ENCODE results near the gene PLOD1. TPM values are rescaled to one million over a fixed set of nuclear protein-coding genes. Genes with fewer than 3 reads are reported as not detected.
"Not testable (repeated sequence)": the region's sequence is repeated elsewhere in the genome, so short reads cannot be mapped to it uniquely, and the experiment has no call there.

Gene PLOD1
- total RNA-seq, 2 experiments from 2014 or later, result 17.6 to 20.8 TPM

DNA sequence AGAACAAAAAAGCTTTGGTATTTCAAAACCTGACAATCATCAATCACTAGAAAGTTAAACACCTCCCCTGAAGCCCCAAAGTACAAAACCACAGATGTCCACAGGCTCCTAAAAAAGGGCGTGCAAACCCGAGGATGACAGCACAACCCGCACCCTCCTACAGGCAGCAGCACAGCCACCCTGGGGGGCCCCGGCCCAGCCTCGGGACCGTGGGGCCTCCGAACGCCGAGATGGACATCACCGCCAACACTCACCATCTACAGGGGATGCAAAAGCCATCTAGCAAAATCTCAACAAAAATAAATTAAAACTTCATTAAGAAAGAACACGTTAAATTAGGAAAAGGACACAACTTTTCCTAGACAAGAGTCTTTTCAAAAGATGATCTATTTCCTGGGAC lies 14.9 kb upstream of the PLOD1 start:
- peaks cover 31% of the 10 kb centered on the region for H3K4me1 Mint-ChIP-seq
- H3K4me3 Mint-ChIP-seq, result no peak overlapping the region
- H3K27me3 Mint-ChIP-seq, result no peaks in the 10 kb centered on the region
- CTCF ChIA-PET, result no interaction called here
- H3K36me3 Mint-ChIP-seq, result peaks cover 24% of the 10 kb centered on the region
- H3K9me3 Mint-ChIP-seq (ENCODE audit: low read depth), result no peaks in the 10 kb centered on the region
- no peak for ATAC-seq
- no peak for DNase-seq
- H3K27ac Mint-ChIP-seq, result no peak overlapping the region

DNA sequence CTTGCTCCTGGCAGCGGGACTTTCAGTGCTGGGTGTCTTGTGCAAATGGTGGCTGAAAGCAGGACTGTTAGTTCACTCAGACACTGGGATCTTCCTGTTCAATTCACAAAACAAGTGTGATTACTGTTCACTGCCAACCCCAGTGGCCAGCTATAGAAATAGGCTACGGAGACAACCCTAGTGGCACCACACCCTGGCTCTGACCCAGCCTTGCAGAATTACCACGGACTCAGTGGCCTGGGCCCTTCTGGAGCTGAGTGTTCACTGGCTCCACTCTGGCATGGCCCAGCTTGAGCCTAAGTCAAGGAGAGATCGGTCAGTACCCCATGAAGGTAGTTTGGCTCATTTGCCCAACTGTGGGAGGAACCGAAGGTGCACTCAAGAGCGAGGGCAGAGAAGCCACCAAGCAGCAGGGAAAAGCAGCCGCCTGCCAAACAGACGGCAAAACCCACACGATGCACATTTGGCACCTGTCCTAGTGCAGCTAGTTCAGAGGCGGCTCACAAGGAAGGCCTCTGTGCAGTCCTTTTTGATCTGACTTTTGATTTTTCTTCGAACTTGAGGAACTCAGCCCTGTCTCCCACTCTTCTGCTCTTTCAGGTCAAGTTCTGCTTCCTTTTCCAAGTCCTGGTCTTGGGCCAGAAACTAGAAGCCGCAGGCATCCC lies 14.1 kb upstream of the PLOD1 start:
- ATAC-seq (no peak), DNase-seq (no peak)
- Mint-ChIP-seq H3K4me1 (peaks cover 37% of the 10 kb centered on the region), H3K4me3 (no peak overlapping the region), H3K36me3 (peaks cover 27% of the 10 kb centered on the region), H3K27ac (no peak overlapping the region), H3K27me3 (no peaks in the 10 kb centered on the region), H3K9me3 (ENCODE audit: low read depth) (no peaks in the 10 kb centered on the region)
- CTCF ChIA-PET, result no interaction called here

DNA sequence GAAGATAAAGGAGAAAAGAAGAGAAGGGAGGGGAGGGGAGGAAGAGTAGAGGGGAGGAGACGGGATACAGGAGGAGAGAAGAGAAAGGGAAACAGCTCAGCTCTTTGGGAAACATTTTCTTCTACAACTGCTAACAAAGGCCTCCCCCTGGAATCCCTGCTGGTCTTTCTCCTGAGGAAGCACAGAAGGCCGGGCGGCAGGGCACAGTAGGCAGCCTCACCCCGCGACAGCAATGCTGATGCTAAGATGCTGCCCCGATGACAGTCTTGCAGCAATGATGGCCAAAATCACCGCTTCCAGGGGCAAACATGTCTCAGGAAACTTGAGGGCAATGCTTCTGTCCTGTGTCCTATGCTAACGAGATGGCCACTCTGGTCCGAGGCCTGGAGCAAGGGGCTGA lies 13.5 kb upstream of the PLOD1 start:
- Mint-ChIP-seq H3K36me3 (peaks cover 27% of the 10 kb centered on the region), H3K27me3 (no peaks in the 10 kb centered on the region), H3K4me1 (peaks cover 37% of the 10 kb centered on the region), H3K4me3 (no peak overlapping the region), H3K9me3 (ENCODE audit: low read depth) (no peaks in the 10 kb centered on the region), H3K27ac (no peak overlapping the region)
- CTCF ChIA-PET, result no interaction called here
- DNase-seq, result no peak
- ATAC-seq, result no peak

DNA sequence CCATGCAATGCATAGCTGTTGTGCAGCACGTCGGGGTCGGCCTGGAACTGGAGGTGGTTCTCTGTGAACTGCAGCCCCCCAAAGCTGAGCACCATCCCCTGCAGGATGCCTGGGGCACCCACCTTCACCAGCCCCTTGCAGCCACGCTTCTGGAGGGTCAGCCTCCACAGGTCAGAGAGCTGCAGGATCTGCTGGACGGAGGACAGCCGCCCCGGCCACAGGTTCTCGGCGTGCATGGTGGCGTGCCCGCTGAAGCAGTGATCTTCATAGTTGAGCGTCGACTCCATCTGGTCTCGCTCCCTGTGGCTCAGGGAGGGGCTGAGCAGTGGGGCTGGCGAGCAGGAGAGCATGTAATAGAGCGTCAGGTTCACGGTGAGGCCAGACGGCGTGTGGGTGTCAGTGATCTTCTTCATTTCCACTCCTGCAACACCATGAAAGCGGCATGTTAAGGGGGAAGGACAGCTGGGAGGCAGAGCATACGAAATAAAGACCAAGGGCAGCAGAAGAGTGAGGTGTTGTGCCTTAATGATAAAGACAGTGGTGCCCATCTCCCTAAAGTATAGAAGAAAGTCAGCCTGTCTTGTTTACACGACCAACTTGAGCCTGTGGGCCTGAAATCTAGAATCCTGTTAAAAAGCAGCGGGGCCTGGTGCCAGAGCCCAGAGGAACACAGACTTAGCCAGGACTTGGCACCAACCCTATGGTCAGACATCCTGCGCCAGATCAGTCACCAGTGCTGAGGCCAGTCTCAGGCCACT lies 11.3 kb upstream of the PLOD1 start:
- no peaks in the 10 kb centered on the region for H3K27me3 Mint-ChIP-seq
- peaks cover 27% of the 10 kb centered on the region for H3K36me3 Mint-ChIP-seq
- ATAC-seq, result no peak
- H3K9me3 Mint-ChIP-seq (ENCODE audit: low read depth), result no peaks in the 10 kb centered on the region
- CTCF ChIA-PET, result no interaction called here
- peaks cover 45% of the 10 kb centered on the region for H3K4me1 Mint-ChIP-seq
- peak overlapping the region; percentile 76 for H3K4me3 Mint-ChIP-seq
- no peak for DNase-seq
- no peak overlapping the region for H3K27ac Mint-ChIP-seq

DNA sequence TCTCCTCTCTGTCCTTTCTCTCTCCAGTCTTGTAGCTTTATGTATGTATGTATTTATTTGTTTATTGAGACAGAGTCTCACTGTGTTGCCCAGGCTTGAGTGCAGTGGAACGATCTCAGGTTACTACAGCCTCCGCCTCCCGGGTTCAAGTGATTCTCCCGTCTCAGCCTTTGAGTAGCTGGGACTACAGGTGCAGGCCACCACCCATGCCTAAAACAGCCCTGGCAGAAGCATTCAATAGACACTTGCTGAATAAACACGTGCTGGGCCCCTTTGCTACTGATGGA lies 10.7 kb upstream of the PLOD1 start:
- Mint-ChIP-seq H3K27me3 (no peaks in the 10 kb centered on the region), H3K9me3 (ENCODE audit: low read depth) (no peaks in the 10 kb centered on the region), H3K27ac (no peak overlapping the region), H3K4me3 (peak overlapping the region; percentile 76), H3K36me3 (peaks cover 27% of the 10 kb centered on the region), H3K4me1 (peaks cover 45% of the 10 kb centered on the region)
- DNase-seq, result no peak
- no peak for ATAC-seq
- CTCF ChIA-PET, result no interaction called here

DNA sequence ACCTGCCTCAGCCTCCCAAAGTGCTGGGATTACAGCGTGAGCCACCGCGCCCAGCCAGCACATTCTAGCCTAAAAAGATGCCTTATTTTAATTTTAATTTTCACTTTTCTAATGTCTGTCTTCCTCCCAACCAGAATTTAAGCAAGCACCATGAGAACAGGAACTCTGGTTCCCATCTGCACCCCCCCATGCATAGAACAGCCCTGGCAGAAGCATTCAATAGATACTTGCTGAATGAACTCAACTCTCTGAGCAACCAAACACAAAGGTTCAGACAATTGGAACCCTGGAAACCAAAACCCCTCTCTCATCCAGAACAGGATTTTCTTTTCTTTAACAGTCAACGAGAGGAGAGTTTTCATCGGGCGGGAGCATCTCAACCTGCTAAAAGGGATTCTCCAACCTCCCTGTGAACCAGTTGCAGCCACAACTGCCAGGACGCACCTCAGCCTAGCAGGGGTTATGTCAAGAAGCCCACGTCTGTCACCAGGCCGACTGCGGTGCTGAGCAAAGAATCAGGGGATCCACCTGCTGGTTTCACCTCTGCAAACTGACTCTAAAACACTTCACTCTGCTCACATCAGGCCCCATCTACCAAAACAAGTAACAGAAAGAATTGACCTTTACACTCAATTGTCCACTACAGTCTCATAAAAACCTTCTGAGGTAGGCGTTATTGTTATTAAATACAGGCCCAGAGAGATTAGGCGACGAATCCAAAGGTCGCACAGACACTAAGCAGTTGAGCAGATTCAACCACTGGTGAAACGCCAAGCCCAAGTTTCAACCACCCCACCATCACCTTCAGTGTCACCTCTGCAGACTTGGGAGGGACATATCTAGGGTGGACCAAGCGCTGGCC lies 10.0 kb upstream of the PLOD1 start:
- Mint-ChIP-seq H3K4me3 (peak overlapping the region; percentile 76), H3K9me3 (ENCODE audit: low read depth) (no peaks in the 10 kb centered on the region), H3K4me1 (peaks cover 41% of the 10 kb centered on the region), H3K27me3 (no peaks in the 10 kb centered on the region), H3K36me3 (peaks cover 23% of the 10 kb centered on the region), H3K27ac (peak overlapping the region; percentile 43)
- CTCF ChIA-PET, result interaction anchor here (1.3 to 1.9 kb wide), 2 partner anchors 17 to 49 kb away, joined by 4 read pairs; no protein-coding TSS in a partner anchor
- no peak for ATAC-seq
- DNase-seq, result no peak

DNA sequence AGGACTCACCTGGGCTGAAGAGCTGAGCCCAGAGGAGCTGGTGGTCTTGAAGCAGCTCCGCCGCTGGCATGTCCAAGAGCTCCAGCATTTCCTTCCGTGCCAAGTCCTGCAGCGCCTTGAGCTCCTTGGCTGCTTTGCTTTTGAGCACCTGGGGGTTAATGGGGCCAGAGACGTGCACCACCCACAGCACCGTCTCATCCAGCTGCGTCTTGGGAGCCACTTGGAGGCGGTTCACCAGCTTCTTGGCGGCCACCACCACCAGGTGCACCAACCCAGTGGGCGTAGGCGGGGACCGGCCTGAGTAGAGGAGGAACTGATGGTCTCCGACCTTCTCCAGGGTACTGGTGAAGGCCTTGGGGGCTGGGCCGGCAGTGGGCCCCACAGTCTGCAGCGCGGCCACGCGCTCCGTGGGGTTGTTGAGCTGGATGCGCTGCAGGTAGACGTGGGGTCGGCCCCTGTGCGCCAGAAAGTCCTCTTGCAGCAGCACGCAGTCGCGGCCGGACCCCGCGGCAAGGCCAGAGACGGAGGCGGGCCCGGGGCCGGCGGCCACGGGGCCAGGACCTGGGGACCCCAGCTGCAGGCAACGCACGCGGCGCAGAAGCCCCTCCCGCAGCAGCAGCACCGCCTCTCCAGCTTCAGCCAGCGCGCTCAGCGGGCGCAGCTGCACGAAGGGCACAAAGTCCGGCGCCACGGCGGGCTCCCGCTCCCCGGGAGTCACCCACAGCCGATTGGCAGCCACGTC lies 9.2 kb upstream of the PLOD1 start:
- CTCF ChIA-PET, result interaction anchor here (1.3 to 1.9 kb wide), 2 partner anchors 18 to 48 kb away, joined by 4 read pairs; no protein-coding TSS in a partner anchor
- ATAC-seq, result peak; percentile 7
- Mint-ChIP-seq H3K27ac (peak overlapping the region; percentile 43), H3K4me3 (peak overlapping the region; percentile 76), H3K36me3 (peaks cover 20% of the 10 kb centered on the region), H3K4me1 (peaks cover 42% of the 10 kb centered on the region)
- not testable (repeated sequence) for H3K9me3 Mint-ChIP-seq (ENCODE audit: low read depth); H3K27me3 Mint-ChIP-seq; DNase-seq

DNA sequence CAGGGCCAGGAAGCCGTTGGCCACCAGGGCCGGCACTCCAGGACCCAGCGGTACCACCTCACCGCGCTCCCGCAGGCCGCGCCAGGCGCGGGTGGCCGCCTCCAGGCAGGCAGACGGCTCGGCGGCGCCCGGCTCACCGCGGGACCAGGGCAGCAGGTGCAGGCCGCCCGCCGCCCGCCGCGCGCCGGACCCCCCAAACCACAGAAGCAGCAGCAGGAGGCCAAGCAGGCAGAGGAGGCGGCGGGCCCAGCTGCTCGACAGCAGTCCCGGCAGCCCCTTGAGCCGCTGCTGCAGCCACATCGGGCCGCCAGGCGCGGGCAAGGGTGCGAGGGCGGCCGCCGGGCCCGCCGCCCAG lies 8.6 kb upstream of the PLOD1 start:
- H3K9me3 Mint-ChIP-seq (ENCODE audit: low read depth), result no peaks in the 10 kb centered on the region
- CTCF ChIA-PET, result interaction anchor here (1.3 to 1.9 kb wide), 2 partner anchors 18 to 47 kb away, joined by 4 read pairs; no protein-coding TSS in a partner anchor
- DNase-seq (no peak), ATAC-seq (peak; percentile 38)
- peak overlapping the region; percentile 76 for H3K4me3 Mint-ChIP-seq
- H3K27me3 Mint-ChIP-seq, result no peaks in the 10 kb centered on the region
- peaks cover 38% of the 10 kb centered on the region for H3K4me1 Mint-ChIP-seq
- no peak overlapping the region for H3K27ac Mint-ChIP-seq
- peaks cover 20% of the 10 kb centered on the region for H3K36me3 Mint-ChIP-seq

DNA sequence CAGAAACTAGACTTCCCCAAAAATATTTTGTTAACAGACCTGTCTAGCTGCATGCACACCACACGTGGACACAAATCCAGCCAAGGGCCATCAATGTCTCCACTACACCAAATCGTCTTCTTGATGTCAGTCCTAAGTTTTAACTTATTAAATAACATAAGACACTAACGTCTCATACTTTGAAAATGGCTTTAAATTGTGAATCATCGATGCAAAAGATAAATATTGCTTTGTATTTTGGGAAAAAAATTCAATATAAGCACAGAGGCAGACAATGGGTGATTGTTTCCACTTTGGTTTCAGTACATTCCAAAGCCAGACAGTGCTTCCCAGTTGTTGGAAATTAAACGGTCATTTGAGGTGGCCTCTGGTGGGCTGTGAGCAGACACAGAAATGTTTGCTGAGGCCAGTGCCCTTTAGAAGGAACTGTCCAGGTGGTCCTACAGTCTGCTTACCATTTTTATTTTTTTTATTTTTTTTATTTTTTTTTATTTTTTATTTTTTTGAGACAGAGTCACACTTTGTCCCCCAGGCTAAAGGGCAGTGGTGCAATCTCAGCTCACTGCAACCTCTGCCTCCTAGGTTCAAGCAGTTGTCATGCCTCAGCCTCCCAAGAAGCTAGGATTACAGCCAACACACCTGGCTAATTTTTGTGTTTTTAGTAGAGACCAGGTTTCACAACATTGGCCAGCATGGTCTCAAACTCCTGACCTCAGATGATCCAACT lies 6.5 kb upstream of the PLOD1 start:
- Mint-ChIP-seq H3K36me3 (peaks cover 14% of the 10 kb centered on the region), H3K9me3 (ENCODE audit: low read depth) (no peaks in the 10 kb centered on the region), H3K4me1 (peaks cover 31% of the 10 kb centered on the region), H3K27ac (no peak overlapping the region), H3K4me3 (no peak overlapping the region), H3K27me3 (no peaks in the 10 kb centered on the region)
- DNase-seq (no peak), ATAC-seq (no peak)
- CTCF ChIA-PET, result no interaction called here

DNA sequence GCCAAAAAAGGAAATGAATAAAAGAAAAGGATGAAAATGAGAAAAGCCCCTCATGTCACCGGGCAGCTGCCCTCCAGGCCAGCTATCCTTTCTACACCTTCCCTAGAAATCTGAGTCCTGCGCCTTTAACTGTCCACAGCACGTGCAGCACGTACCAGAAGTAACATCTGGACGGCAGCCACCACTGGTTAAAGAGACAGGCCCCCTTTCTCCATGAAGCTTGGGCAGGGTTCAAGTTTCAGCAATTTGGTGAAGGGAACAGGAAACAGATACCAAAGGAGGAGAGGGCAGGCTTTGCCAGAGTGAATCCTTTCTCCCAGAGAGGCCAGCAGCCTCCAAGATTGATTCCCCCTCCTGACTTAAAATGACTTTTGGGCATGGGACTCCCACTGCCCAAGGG lies 4.7 kb upstream of the PLOD1 start:
- Mint-ChIP-seq H3K27ac (no peak overlapping the region), H3K9me3 (ENCODE audit: low read depth) (no peaks in the 10 kb centered on the region), H3K4me3 (no peak overlapping the region), H3K36me3 (peaks cover under 1% of the 10 kb centered on the region), H3K4me1 (peaks cover 20% of the 10 kb centered on the region), H3K27me3 (no peaks in the 10 kb centered on the region)
- DNase-seq, result no peak
- CTCF ChIA-PET, result no interaction called here
- ATAC-seq, result no peak

DNA sequence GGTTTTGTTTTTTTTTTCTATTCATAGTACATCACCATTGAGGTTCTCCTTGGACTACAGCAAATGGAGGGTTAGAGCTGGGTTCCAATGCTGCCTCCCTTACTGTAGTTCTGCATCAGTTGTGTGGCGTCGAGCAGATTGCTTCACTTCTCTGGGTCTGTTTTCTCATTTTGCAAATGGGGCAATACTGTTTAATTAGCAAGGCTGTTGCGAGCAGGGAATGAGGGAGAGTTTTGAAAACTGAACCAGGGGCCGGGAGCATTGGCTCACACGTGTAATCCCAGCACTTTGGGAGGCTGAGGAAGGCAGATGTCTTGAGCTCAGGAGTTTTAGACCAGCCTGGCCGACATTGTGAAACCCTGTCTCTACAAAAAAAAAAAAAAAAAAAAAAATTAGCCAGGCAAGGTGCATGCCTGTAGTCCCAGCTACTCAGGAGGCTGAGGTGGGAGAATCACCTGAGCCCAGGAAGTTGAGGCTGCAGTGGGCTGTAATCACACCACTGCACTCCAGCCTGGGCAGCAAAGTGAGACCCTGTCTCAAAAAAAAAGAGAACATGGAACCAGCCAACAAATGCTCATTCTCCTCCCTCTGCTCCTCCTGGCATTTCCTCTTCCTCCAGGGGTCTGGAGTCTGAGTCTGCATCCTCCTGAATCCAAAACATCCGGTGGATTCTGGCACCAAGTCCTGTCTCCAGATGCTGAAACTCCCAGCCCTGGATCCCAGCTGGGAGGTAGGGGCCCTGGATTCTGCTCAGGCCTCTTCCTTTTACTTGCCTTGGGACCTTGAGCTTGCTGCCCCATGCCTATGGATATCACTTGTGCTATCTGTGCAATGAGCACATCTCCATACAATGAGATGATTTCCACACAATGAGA lies 3.7 kb upstream of the PLOD1 start:
- no peaks in the 10 kb centered on the region for H3K27me3 Mint-ChIP-seq
- no peak for DNase-seq
- no peak for ATAC-seq
- H3K27ac Mint-ChIP-seq, result no peak overlapping the region
- no peaks in the 10 kb centered on the region for H3K36me3 Mint-ChIP-seq
- no peak overlapping the region for H3K4me3 Mint-ChIP-seq
- CTCF ChIA-PET, result interaction anchor here (1.1 kb wide), 1 partner anchor 9 kb away, joined by 3 read pairs; no protein-coding TSS in a partner anchor
- H3K9me3 Mint-ChIP-seq (ENCODE audit: low read depth), result no peaks in the 10 kb centered on the region
- peaks cover 20% of the 10 kb centered on the region for H3K4me1 Mint-ChIP-seq

DNA sequence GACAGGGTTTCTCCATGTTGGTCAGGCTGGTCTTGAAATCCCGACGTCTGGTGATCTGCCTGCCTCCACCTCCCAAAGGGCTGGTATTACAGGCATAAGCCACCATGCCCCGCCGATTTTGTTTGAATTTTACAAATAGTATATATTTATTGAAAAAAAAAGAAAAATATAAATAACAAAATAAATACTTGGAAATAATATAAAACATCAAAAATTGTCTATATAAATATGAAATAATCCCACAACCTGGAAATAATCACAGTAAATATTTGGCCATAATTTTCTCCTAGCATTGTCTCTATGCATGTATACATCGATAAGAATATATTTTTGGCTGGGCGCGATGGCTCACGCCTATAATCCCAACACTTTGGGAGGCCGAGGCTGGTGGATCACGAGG lies 2.7 kb upstream of the PLOD1 start:
- CTCF ChIA-PET, result interaction anchor here (1.1 kb wide), 1 partner anchor 8 kb away, joined by 3 read pairs; no protein-coding TSS in a partner anchor
- Mint-ChIP-seq H3K36me3 (no peaks in the 10 kb centered on the region), H3K4me3 (no peak overlapping the region), H3K27me3 (no peaks in the 10 kb centered on the region), H3K27ac (no peak overlapping the region), H3K4me1 (peaks cover 15% of the 10 kb centered on the region), H3K9me3 (ENCODE audit: low read depth) (no peaks in the 10 kb centered on the region)
- ATAC-seq (no peak), DNase-seq (no peak)

Data from activated CD8-positive, alpha-beta memory T cell treated with anti-CD3 and anti-CD28 coated beads, Interleukin-2, amount 10 ng/mL, durations not matched to agents 7 days and 5 days (primary cell).